Neural progenitor cell (in vitro differentiated cells): Measurements from ENCODE around the gene MT2A. TPM values are rescaled to one million over a fixed set of nuclear protein-coding genes. Genes with fewer than 3 reads are reported as not detected.
A peak's percentile ranks its signal among the peaks of the same experiment; 100 is the strongest.

Source experiments
- DNase-seq: peaks from one replicate; pipeline ENCODE4 v3.0.0-alpha.2; 2016; ENCODE audit warnings: low spot score
- H2AFZ ChIP-seq: fragments of 200-600 bp; sonication (generic); replicated peaks from 2 replicates; pipeline ENCODE4 v1.6.1; 2016; ENCODE audit warnings: antibody characterized with exemption
- H3F3A ChIP-seq: fragments of 200-600 bp; sonication (generic); 2 replicates; pipeline ENCODE4 v1.6.1; 2016; ENCODE audit warnings: antibody characterized with exemption, low read depth
- H3K27ac ChIP-seq: fragments of 200-600 bp; sonication (generic); 2 replicates; pipeline ENCODE4 v1.5.1; 2016; ENCODE audit warnings: mild to moderate bottlenecking
- H3K27me3 ChIP-seq: fragments of 200-600 bp; sonication (generic); 2 replicates; pipeline ENCODE4 v1.6.1; 2016; ENCODE audit warnings: mild to moderate bottlenecking, moderate library complexity
- H3K36me3 ChIP-seq: fragments of 200-600 bp; sonication (generic); 2 replicates; pipeline ENCODE4 v1.5.1; 2016
- H3K4me1 ChIP-seq: fragments of 200-600 bp; sonication (generic); 2 replicates; pipeline ENCODE4 v1.6.1; 2016; ENCODE audit warnings: mixed run types
- H3K4me2 ChIP-seq: fragments of 200-600 bp; sonication (generic); 2 replicates; pipeline ENCODE4 v1.6.1; 2016
- H3K4me3 ChIP-seq: fragments of 200-600 bp; sonication (generic); 2 replicates; pipeline ENCODE4 v1.5.1; 2016
- H3K79me2 ChIP-seq: fragments of 200-600 bp; sonication (generic); 2 replicates; pipeline ENCODE4 v1.6.1; 2016; ENCODE audit warnings: low read depth
- H3K9ac ChIP-seq: fragments of 200-600 bp; sonication (generic); 2 replicates; pipeline ENCODE4 v1.6.1; 2016
- H3K9me3 ChIP-seq: fragments of 200-600 bp; sonication (generic); 2 replicates; pipeline ENCODE4 v1.5.1; 2016; ENCODE audit warnings: low read depth
- H4K20me1 ChIP-seq: fragments of 200-600 bp; sonication (generic); 2 replicates; pipeline ENCODE4 v1.6.1; 2016; ENCODE audit warnings: low read depth
- H3K27ac Mint-ChIP-seq: 3 replicates; pipeline ENCODE4 v1.8.0; 2021; ENCODE audit warnings: mixed read lengths
- H3K27me3 Mint-ChIP-seq: 2 replicates; pipeline ENCODE4 v1.8.0; 2022; ENCODE audit warnings: low read depth, mild to moderate bottlenecking, inconsistent platforms, moderate library complexity, mixed read lengths; ENCODE audit not compliant: insufficient read depth
- H3K36me3 Mint-ChIP-seq: 3 replicates; pipeline ENCODE4 v1.8.0; 2021; ENCODE audit warnings: mixed read lengths
- H3K4me1 Mint-ChIP-seq: 3 replicates; pipeline ENCODE4 v1.8.0; 2021; ENCODE audit warnings: mixed read lengths
- H3K4me3 Mint-ChIP-seq: 3 replicates; pipeline ENCODE4 v1.8.0; 2021; ENCODE audit warnings: mild to moderate bottlenecking, moderate library complexity, mixed read lengths
- H3K9me3 Mint-ChIP-seq: 3 replicates; pipeline ENCODE4 v1.8.0; 2020; ENCODE audit warnings: mixed read lengths
- EZH2 ChIP-seq: fragments of 200-600 bp; sonication (generic); IDR thresholded peaks from 2 replicates; pipeline ENCODE4 v1.6.1; 2017; ENCODE audit warnings: antibody characterized with exemption, mild to moderate bottlenecking, moderate library complexity
- EZH2phosphoT487 ChIP-seq: fragments of 200-600 bp; sonication (generic); IDR thresholded peaks from 2 replicates; pipeline ENCODE4 v1.6.1; 2017; ENCODE audit warnings: antibody characterized with exemption
- total RNA-seq: library from RNA; depleted of rRNA; stranded (reverse); fragments of >200 nt; gene quantifications from 2 replicates; pipeline ENCODE4 v1.2.3, GENCODE V29; 2015; ENCODE audit warnings: low replicate concordance
- TF ChIP-seq, protein P1 (sequence below): fragments of 200-600 bp; sonication (generic); IDR thresholded peaks from 2 replicates; pipeline ENCODE4 v1.5.1; 2017; ENCODE audit warnings: antibody characterized with exemption, mild to moderate bottlenecking

Gene MT2A
- total RNA-seq, 1 donor from 2014 or later: not detected

DNA sequence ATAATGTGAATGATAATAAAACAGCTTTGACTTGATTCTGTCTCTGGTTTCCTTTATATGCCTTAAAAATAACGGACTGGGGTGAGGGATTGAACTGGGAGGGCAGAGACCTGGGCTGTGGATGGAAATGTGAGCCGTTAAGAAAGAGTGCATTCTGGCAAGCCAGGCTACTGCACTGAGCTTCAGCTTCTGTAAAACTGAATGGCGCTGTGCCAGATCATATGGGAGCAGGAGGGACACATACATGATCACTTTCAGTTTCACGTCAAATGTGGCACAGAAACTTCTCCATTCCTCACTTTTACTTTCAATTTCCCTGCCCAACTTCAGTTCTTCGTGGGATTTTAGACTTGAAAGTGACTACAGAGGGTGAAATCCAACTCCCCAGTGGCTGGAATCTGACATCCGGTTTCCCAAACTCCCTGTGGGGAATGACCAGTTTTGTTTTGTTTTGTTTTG is 1.1 kb downstream of the MT2A start:
- H3K27ac Mint-ChIP-seq: no peak overlapping the region
- H3K4me3 ChIP-seq: peak overlapping the region; percentile 50

DNA sequence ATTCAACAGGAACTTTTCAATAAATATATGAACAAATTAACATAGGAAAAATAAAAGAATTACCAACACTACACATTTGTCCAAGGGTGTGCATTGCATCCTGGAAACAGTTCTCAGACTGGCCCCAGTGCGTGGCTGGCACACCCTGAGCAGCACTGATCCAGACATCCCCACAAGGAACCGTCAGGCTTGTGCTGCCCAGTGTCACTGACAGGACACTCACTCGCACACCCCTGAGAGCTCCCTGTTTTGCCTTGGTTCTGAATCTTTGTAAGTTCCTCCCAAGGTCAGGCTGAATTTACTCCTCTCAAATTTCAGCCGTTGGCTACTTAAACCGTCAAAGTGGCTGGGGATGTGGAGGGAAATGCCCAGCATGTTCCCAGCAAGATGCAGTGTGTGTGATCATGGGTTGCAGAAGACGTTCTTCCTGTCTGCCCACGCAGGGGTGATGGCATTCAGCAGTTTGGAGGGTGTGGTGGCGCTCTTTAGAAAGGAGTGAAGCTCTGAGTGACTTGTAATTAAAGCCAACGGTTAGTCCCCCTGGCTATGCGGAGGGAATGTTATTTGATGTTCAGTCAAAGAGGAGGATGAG is 1.7 kb downstream of the MT2A start:
- H3K4me3 Mint-ChIP-seq: peak overlapping the region; percentile 89
- no peaks in the 10 kb centered on the region for H3K9me3 Mint-ChIP-seq
- H3K27me3 ChIP-seq: peaks cover 100% of the 10 kb centered on the region
- no peak overlapping the region for H3K4me3 ChIP-seq
- H3K9ac ChIP-seq: no peak overlapping the region
- H3K9me3 ChIP-seq: no peaks in the 10 kb centered on the region
- TF ChIP-seq EZH2 (no peak), EZH2phosphoT487 (no peak)
- TF ChIP-seq, protein P1, sequence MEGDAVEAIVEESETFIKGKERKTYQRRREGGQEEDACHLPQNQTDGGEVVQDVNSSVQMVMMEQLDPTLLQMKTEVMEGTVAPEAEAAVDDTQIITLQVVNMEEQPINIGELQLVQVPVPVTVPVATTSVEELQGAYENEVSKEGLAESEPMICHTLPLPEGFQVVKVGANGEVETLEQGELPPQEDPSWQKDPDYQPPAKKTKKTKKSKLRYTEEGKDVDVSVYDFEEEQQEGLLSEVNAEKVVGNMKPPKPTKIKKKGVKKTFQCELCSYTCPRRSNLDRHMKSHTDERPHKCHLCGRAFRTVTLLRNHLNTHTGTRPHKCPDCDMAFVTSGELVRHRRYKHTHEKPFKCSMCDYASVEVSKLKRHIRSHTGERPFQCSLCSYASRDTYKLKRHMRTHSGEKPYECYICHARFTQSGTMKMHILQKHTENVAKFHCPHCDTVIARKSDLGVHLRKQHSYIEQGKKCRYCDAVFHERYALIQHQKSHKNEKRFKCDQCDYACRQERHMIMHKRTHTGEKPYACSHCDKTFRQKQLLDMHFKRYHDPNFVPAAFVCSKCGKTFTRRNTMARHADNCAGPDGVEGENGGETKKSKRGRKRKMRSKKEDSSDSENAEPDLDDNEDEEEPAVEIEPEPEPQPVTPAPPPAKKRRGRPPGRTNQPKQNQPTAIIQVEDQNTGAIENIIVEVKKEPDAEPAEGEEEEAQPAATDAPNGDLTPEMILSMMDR: no peak
- no peaks in the 10 kb centered on the region for H3K79me2 ChIP-seq
- H3K4me2 ChIP-seq: no peak overlapping the region
- H3F3A ChIP-seq: peaks cover 24% of the 10 kb centered on the region
- H3K36me3 Mint-ChIP-seq: no peaks in the 10 kb centered on the region
- peaks cover 16% of the 10 kb centered on the region for H3K27me3 Mint-ChIP-seq
- peaks cover 18% of the 10 kb centered on the region for H3K4me1 ChIP-seq
- no peak overlapping the region for H2AFZ ChIP-seq
- no peak overlapping the region for H3K27ac ChIP-seq
- H3K4me1 Mint-ChIP-seq: peaks cover 35% of the 10 kb centered on the region
- no peak for DNase-seq
- peaks cover 16% of the 10 kb centered on the region for H4K20me1 ChIP-seq
- no peaks in the 10 kb centered on the region for H3K36me3 ChIP-seq
- no peak overlapping the region for H3K27ac Mint-ChIP-seq

More for the DNA sequence above, 1.1 kb downstream of the MT2A start:
- Histone ChIP-seq H3K9me3 (no peaks in the 10 kb centered on the region), H2AFZ (no peak overlapping the region), H3K4me1 (peaks cover 18% of the 10 kb centered on the region), H3K9ac (no peak overlapping the region), H3K36me3 (no peaks in the 10 kb centered on the region), H3K79me2 (no peaks in the 10 kb centered on the region), H3K4me2 (peak overlapping the region; percentile 91), H3K27me3 (peaks cover 100% of the 10 kb centered on the region), H3K27ac (no peak overlapping the region), H4K20me1 (peaks cover 16% of the 10 kb centered on the region), H3F3A (peaks cover 24% of the 10 kb centered on the region)
- peak; percentile 29 for DNase-seq
- TF ChIP-seq, protein P1: no peak
- TF ChIP-seq EZH2: peak; percentile 64
- Mint-ChIP-seq H3K9me3 (no peaks in the 10 kb centered on the region), H3K4me3 (peak overlapping the region; percentile 89), H3K27me3 (peaks cover 13% of the 10 kb centered on the region), H3K36me3 (no peaks in the 10 kb centered on the region), H3K4me1 (peaks cover 35% of the 10 kb centered on the region)

GRCh38 chr16:56610609-56611111 is 2.3 kb downstream of the MT2A start:
- TF ChIP-seq, protein P1: no peak
- TF ChIP-seq EZH2 (no peak), EZH2phosphoT487 (no peak)
- peaks cover 16% of the 10 kb centered on the region for H4K20me1 ChIP-seq
- no peak overlapping the region for H3K4me2 ChIP-seq
- H3K9ac ChIP-seq: no peak overlapping the region
- H3K27ac ChIP-seq: no peak overlapping the region
- Mint-ChIP-seq H3K4me1 (peaks cover 35% of the 10 kb centered on the region), H3K4me3 (no peak overlapping the region), H3K36me3 (no peaks in the 10 kb centered on the region), H3K9me3 (no peaks in the 10 kb centered on the region), H3K27ac (no peak overlapping the region), H3K27me3 (peaks cover 21% of the 10 kb centered on the region)
- H3F3A ChIP-seq: peaks cover 24% of the 10 kb centered on the region
- H3K36me3 ChIP-seq: no peaks in the 10 kb centered on the region
- no peak overlapping the region for H3K4me3 ChIP-seq
- DNase-seq: no peak
- H3K79me2 ChIP-seq: no peaks in the 10 kb centered on the region
- H3K9me3 ChIP-seq: no peaks in the 10 kb centered on the region
- H3K27me3 ChIP-seq: peaks cover 100% of the 10 kb centered on the region
- H2AFZ ChIP-seq: no peak overlapping the region
- H3K4me1 ChIP-seq: peaks cover 18% of the 10 kb centered on the region
